Tibial artery (tissue), 4 donors: ENCODE data around the gene DESI2.

ENCODE experiments used
- DNase-seq, 2 donors: peaks; one replicate each; pipeline ENCODE4 v3.0.0-alpha.2; 2019
- H3K27ac ChIP-seq, 2 donors: fragments of 200-600 bp; sonication (generic) in 1 of 2; 1 replicate in 1 of 2; 2 replicates in 1 of 2; pipeline ENCODE4 v1.5.1; 2018 to 2019; ENCODE audit warnings: mild to moderate bottlenecking in 1 of 2
- H3K27me3 ChIP-seq, 2 donors: fragments of 200-600 bp; sonication (generic) in 1 of 2; one replicate each; pipeline versions ENCODE4 v1.5.1 to v1.6.0; 2016 to 2019
- H3K36me3 ChIP-seq, 3 donors: fragments of 200-600 bp; sonication (generic) in 2 of 3; one replicate each; pipeline ENCODE4 v1.5.1; 2016 to 2019; ENCODE audit warnings: mild to moderate bottlenecking in 2 of 3
- H3K4me1 ChIP-seq, 4 donors: fragments of 200-600 bp; sonication (generic) in 2 of 4; 1 replicate in 3 of 4; 2 replicates in 1 of 4; pipeline ENCODE4 v1.5.1; 2016 to 2019
- H3K4me3 ChIP-seq, 2 donors: fragments of 200-600 bp; sonication (generic) in 1 of 2; 1 replicate in 1 of 2; 2 replicates in 1 of 2; pipeline ENCODE4 v1.5.1; 2018 to 2019; ENCODE audit warnings: mild to moderate bottlenecking in 2 of 2
- H3K9me3 ChIP-seq, 3 donors: fragments of 200-600 bp; sonication (generic) in 1 of 3; one replicate each; pipeline ENCODE4 v1.5.1; 2016 to 2019
- CTCF ChIP-seq, 2 experiments: fragments of 200-600 bp in 1 of 2; fragments of 450-650 bp in 1 of 2; IDR thresholded peaks; one replicate each; pipeline ENCODE4 v1.5.1; 2017 to 2019; ENCODE audit warnings: antibody characterized with exemption in 2 of 2, mild to moderate bottlenecking in 1 of 2, moderate library complexity in 1 of 2
- intact Hi-C: fragments of 100-400 bp; cut with DNase I; formaldehyde crosslinking; loops from one replicate; pipeline ENCODE4 v1.15.0; 2023; ENCODE audit warnings: low total_unique reads

Gene DESI2

GRCh38 chr1:244699741-244700140 lies 46.8 kb downstream of the DESI2 start:
- intact Hi-C loops = no loop called here
- Histone ChIP-seq H3K27ac (no peak overlapping the region), H3K4me3 (no peak overlapping the region), H3K27me3 (no peaks in the 10 kb centered on the region), H3K36me3 (peaks cover 19 to 63% (median 22%) of the 10 kb centered on the region in 3 donors), H3K9me3 (no peaks in the 10 kb centered on the region), H3K4me1 (peaks cover 0 to 15% (median 0%) of the 10 kb centered on the region in 4 donors)
- no peak for TF ChIP-seq CTCF (IDR thresholded peaks at IDR 0.05)
- DNase-seq = no peak

DNA sequence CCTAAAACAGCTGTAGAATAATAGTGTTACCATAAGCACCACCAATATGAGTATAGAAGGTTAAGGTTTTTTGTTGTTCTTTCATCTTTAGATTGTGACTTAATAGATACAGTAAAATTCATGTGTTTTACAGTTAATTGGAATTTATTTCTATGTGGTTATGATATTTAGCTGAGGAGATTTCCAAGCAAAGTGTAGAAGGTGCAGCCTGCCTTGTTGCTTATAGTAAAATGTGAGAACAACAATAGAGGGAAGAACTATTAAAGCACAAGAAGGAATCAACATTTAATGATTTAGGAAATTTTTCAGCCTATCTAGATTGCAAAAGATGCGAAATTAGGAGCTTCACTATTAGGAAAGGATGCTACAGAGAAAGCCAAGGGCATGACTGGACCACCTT lies 47.9 kb downstream of the DESI2 start:
- Histone ChIP-seq H3K4me3 (no peak overlapping the region), H3K27me3 (no peaks in the 10 kb centered on the region), H3K4me1 (peaks cover 0 to 15% (median 0%) of the 10 kb centered on the region in 4 donors), H3K27ac (no peak overlapping the region), H3K36me3 (peaks cover 25 to 60% (median 26%) of the 10 kb centered on the region in 3 donors), H3K9me3 (no peaks in the 10 kb centered on the region)
- no peak for TF ChIP-seq CTCF (IDR thresholded peaks at IDR 0.05)
- intact Hi-C loops = no loop called here
- DNase-seq = no peak

GRCh38 chr1:244702620-244703019 lies 49.7 kb downstream of the DESI2 start:
- TF ChIP-seq CTCF (IDR thresholded peaks at IDR 0.05) = no peak

DNA sequence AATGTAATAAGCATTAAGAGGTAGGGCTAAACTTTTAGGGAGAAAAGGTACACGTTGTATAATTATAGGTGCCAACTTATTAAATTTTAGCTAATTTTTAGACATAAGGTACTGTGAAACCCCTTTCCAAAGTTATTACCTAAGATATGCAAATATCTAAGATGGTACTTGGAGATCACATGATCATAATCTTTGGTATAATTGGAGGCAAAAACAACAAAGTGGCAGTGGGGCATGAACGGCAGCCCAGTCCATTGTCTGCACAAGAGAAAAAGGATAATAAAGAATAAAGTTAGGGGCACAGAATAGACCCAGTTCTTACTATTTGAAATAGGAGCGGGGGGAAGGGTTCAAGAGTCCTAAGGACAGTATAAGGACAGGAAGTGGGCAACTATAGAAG lies 51.2 kb downstream of the DESI2 start:
- no peak for DNase-seq
- no peak for TF ChIP-seq CTCF (IDR thresholded peaks at IDR 0.05)
- intact Hi-C loops = no loop called here
- H3K9me3 ChIP-seq = no peaks in the 10 kb centered on the region
- no peaks in the 10 kb centered on the region for H3K27me3 ChIP-seq
- H3K4me1 ChIP-seq = peaks cover 0 to 1% (median 0%) of the 10 kb centered on the region in 4 donors
- H3K36me3 ChIP-seq = peaks cover 33 to 48% (median 42%) of the 10 kb centered on the region in 3 donors
- H3K27ac ChIP-seq = no peak overlapping the region
- no peak overlapping the region for H3K4me3 ChIP-seq

More at GRCh38 chr1:244702620-244703019, 49.7 kb downstream of the DESI2 start:
- Histone ChIP-seq H3K27ac (no peak overlapping the region), H3K36me3 (peaks cover 33 to 52% (median 43%) of the 10 kb centered on the region in 3 donors), H3K4me3 (no peak overlapping the region), H3K4me1 (peaks cover 0 to 15% (median 0%) of the 10 kb centered on the region in 4 donors), H3K27me3 (no peaks in the 10 kb centered on the region), H3K9me3 (no peaks in the 10 kb centered on the region)
- intact Hi-C loops = no loop called here
- no peak for DNase-seq

GRCh38 chr1:244705261-244706234 lies 52.6 kb downstream of the DESI2 start:
- H3K4me3 ChIP-seq = no peak overlapping the region
- intact Hi-C loops = no loop called here
- H3K27ac ChIP-seq = no peak overlapping the region
- no peak for DNase-seq
- H3K36me3 ChIP-seq = peaks cover 23 to 40% (median 28%) of the 10 kb centered on the region in 3 donors
- peaks cover 0 to 3% (median 0%) of the 10 kb centered on the region in 4 donors for H3K4me1 ChIP-seq
- no peaks in the 10 kb centered on the region for H3K9me3 ChIP-seq
- H3K27me3 ChIP-seq = no peaks in the 10 kb centered on the region
- TF ChIP-seq CTCF (IDR thresholded peaks at IDR 0.05) = no peak
